Subcutaneous abdominal adipose tissue (tissue), 5 donors: Measurements from ENCODE around the gene MGARP.
A peak's percentile ranks its signal among the peaks of the same experiment; 100 is the strongest.
"Not testable (repeated sequence)": the region's sequence is repeated elsewhere in the genome, so short reads cannot be mapped to it uniquely, and the experiment has no call there.

Experiments used
- H3K27ac ChIP-seq: one replicate; pipeline ENCODE4 v1.7.0; 2013; ENCODE audit warnings: low read depth, mild to moderate bottlenecking, inconsistent platforms, low read length, moderate library complexity
- H3K27me3 ChIP-seq, 5 donors: one replicate each; pipeline ENCODE4 v1.7.0; 2013; ENCODE audit warnings: low read length in 5 of 5, inconsistent platforms in 1 of 5; ENCODE audit not compliant: control insufficient read depth in 5 of 5, insufficient read depth in 4 of 5
- H3K36me3 ChIP-seq, 5 donors: one replicate each; pipeline ENCODE4 v1.7.0; 2013; ENCODE audit warnings: low read length in 5 of 5; ENCODE audit not compliant: control insufficient read depth in 5 of 5, insufficient read depth in 5 of 5
- H3K4me1 ChIP-seq, 5 donors: one replicate each; pipeline ENCODE4 v1.7.0; 2013; ENCODE audit warnings: low read length in 5 of 5, mild to moderate bottlenecking in 3 of 5, moderate library complexity in 1 of 5; ENCODE audit not compliant: control insufficient read depth in 5 of 5, insufficient read depth in 5 of 5
- H3K4me3 ChIP-seq, 5 donors: one replicate each; pipeline ENCODE4 v1.7.0; 2013; ENCODE audit warnings: low read length in 5 of 5, low read depth in 1 of 5
- H3K9ac ChIP-seq, 5 donors: one replicate each; pipeline ENCODE4 v1.7.0; 2013; ENCODE audit warnings: low read length in 5 of 5, mild to moderate bottlenecking in 4 of 5, moderate library complexity in 3 of 5
- H3K9me3 ChIP-seq, 5 donors: one replicate each; pipeline ENCODE4 v1.7.0; 2013; ENCODE audit warnings: low read length in 5 of 5; ENCODE audit not compliant: control insufficient read depth in 5 of 5
- donor health status: healthy.
- donor health status: healthy.
- donor health status: healthy.
- donor health status: healthy.
- donor health status: healthy.

The MGARP gene

GRCh38 chr4:139274790-139275189, 5.2 kb downstream of the MGARP start:
- Histone ChIP-seq H3K9me3 (no peaks in the 10 kb centered on the region), H3K4me3 (no peak overlapping the region), H3K9ac (no peak overlapping the region), H3K27ac (no peak overlapping the region), H3K4me1 (peaks cover 0 to 10% (median 10%) of the 10 kb centered on the region in 5 donors), H3K27me3 (peaks cover 2 to 17% (median 13%) of the 10 kb centered on the region in 5 donors), H3K36me3 (no peaks in the 10 kb centered on the region)

GRCh38 chr4:139273835-139274234, 6.2 kb downstream of the MGARP start:
- Histone ChIP-seq H3K4me1 (peaks cover 0 to under 1% (median under 1%) of the 10 kb centered on the region in 5 donors), H3K27me3 (peaks cover under 1 to 7% (median 4%) of the 10 kb centered on the region in 5 donors), H3K9ac (no peak overlapping the region), H3K27ac (no peak overlapping the region), H3K4me3 (no peak overlapping the region), H3K9me3 (no peaks in the 10 kb centered on the region), H3K36me3 (no peaks in the 10 kb centered on the region)

- Histone ChIP-seq H3K27ac (no peak overlapping the region), H3K4me1 (peaks cover 0 to 10% (median 8%) of the 10 kb centered on the region in 5 donors), H3K27me3 (no peaks in the 10 kb centered on the region), H3K9ac (no peak overlapping the region), H3K9me3 (no peaks in the 10 kb centered on the region), H3K4me3 (no peak overlapping the region), H3K36me3 (no peaks in the 10 kb centered on the region)
Measured at GRCh38 chr4:139267301-139267700, 12.7 kb downstream of the MGARP start.

- H3K27ac ChIP-seq = peak overlapping the region; percentile 43
Measured at GRCh38 chr4:139266583-139267257, 13.3 kb downstream of the MGARP start.

GRCh38 chr4:139266208-139266582, 13.8 kb downstream of the MGARP start:
- Histone ChIP-seq H3K27ac (peak overlapping the region; percentile 43), H3K9ac (peak overlapping the region in 3 of 5 donors; percentile 37 to 51 (median 48))

More at GRCh38 chr4:139266583-139267257, 13.3 kb downstream of the MGARP start:
- no peaks in the 10 kb centered on the region for H3K9me3 ChIP-seq
- peaks cover 0 to 10% (median 8%) of the 10 kb centered on the region in 5 donors for H3K4me1 ChIP-seq
- peak overlapping the region; percentile 56 to 81 (median 67) for H3K4me3 ChIP-seq
- H3K36me3 ChIP-seq = no peaks in the 10 kb centered on the region
- H3K27me3 ChIP-seq = no peaks in the 10 kb centered on the region
- peak overlapping the region in 3 of 5 donors; percentile 37 to 51 (median 48) for H3K9ac ChIP-seq

GRCh38 chr4:139265654-139266053, 14.4 kb downstream of the MGARP start:
- Histone ChIP-seq H3K9me3 (no peaks in the 10 kb centered on the region), H3K36me3 (no peaks in the 10 kb centered on the region), H3K4me3 (no peak overlapping the region), H3K9ac (no peak overlapping the region), H3K4me1 (peaks cover 0 to 10% (median 8%) of the 10 kb centered on the region in 5 donors), H3K27me3 (no peaks in the 10 kb centered on the region), H3K27ac (no peak overlapping the region)

More at GRCh38 chr4:139266208-139266582, 13.8 kb downstream of the MGARP start:
- Histone ChIP-seq H3K4me1 (peaks cover 0 to 10% (median 8%) of the 10 kb centered on the region in 5 donors), H3K4me3 (peak overlapping the region; percentile 56 to 81 (median 67)), H3K9me3 (no peaks in the 10 kb centered on the region), H3K36me3 (no peaks in the 10 kb centered on the region), H3K27me3 (no peaks in the 10 kb centered on the region)

GRCh38 chr4:139256349-139256748, 23.7 kb downstream of the MGARP start:
- no peak overlapping the region for H3K4me3 ChIP-seq
- H3K27me3 ChIP-seq = no peaks in the 10 kb centered on the region
- no peak overlapping the region for H3K9ac ChIP-seq
- H3K27ac ChIP-seq = no peak overlapping the region
- H3K9me3 ChIP-seq = no peaks in the 10 kb centered on the region
- no peaks in the 10 kb centered on the region for H3K36me3 ChIP-seq
- H3K4me1 ChIP-seq = no peaks in the 10 kb centered on the region

GRCh38 chr4:139255581-139255980, 24.4 kb downstream of the MGARP start:
- H3K9me3 ChIP-seq, H3K9ac ChIP-seq, H3K27ac ChIP-seq: not testable (repeated sequence)

GRCh38 chr4:139253713-139254112, 26.3 kb downstream of the MGARP start:
- no peak overlapping the region for H3K9ac ChIP-seq
- no peaks in the 10 kb centered on the region for H3K27me3 ChIP-seq
- H3K4me3 ChIP-seq = no peak overlapping the region
- no peak overlapping the region for H3K27ac ChIP-seq
- no peaks in the 10 kb centered on the region for H3K4me1 ChIP-seq
- H3K9me3 ChIP-seq = no peaks in the 10 kb centered on the region
- no peaks in the 10 kb centered on the region for H3K36me3 ChIP-seq

More at GRCh38 chr4:139255581-139255980, 24.4 kb downstream of the MGARP start:
- H3K27me3 ChIP-seq, H3K36me3 ChIP-seq, H3K4me3 ChIP-seq, H3K4me1 ChIP-seq: not testable (repeated sequence)

GRCh38 chr4:139253046-139253445, 27.0 kb downstream of the MGARP start:
- Histone ChIP-seq H3K36me3 (no peaks in the 10 kb centered on the region), H3K9ac (no peak overlapping the region), H3K4me3 (no peak overlapping the region), H3K9me3 (no peaks in the 10 kb centered on the region), H3K4me1 (no peaks in the 10 kb centered on the region), H3K27me3 (no peaks in the 10 kb centered on the region), H3K27ac (no peak overlapping the region)
